ENCODE data around the gene ADGRG3. TPM values are rescaled to one million over a fixed set of nuclear protein-coding genes. Genes with fewer than 3 reads are reported as not detected.
"Not testable (repeated sequence)": the region's sequence is repeated elsewhere in the genome, so short reads cannot be mapped to it uniquely, and the experiment has no call there.

Gene ADGRG3
- total RNA-seq, 1 experiment from 2014 or later = 0.46 TPM

GRCh38 chr16:57711993-57712392 is 43.9 kb downstream of the ADGRG3 start:
- no peaks in the 10 kb centered on the region for H3K4me1 Mint-ChIP-seq
- H3K9me3 Mint-ChIP-seq = no peaks in the 10 kb centered on the region
- Histone ChIP-seq H3K18ac (ENCODE audit: insufficient read length, low read depth, low read length) (no peak overlapping the region), H3K4me1 (ENCODE audit: insufficient read depth, low read length) (no peaks in the 10 kb centered on the region), H2BK15ac (ENCODE audit: low read depth, low read length) (no peak overlapping the region), H3K79me2 (ENCODE audit: insufficient read depth, low read length) (no peaks in the 10 kb centered on the region), H2BK120ac (ENCODE audit: low read depth, low read length, poor library complexity, severe bottlenecking) (no peak overlapping the region), H3K27ac (ENCODE audit: insufficient read length, low read depth, low read length) (no peak overlapping the region), H2BK12ac (ENCODE audit: insufficient read length, low read depth, low read length) (no peak overlapping the region), H3K4ac (ENCODE audit: low read depth, low read length) (no peak overlapping the region), H4K91ac (ENCODE audit: insufficient read length, low read depth, low read length) (no peak overlapping the region), H3K14ac (ENCODE audit: insufficient read depth, low read length) (no peak overlapping the region), H2AFZ (ENCODE audit: low read length) (no peak overlapping the region), H3K23ac (ENCODE audit: insufficient read length, low read depth, low read length) (no peak overlapping the region), H3K9ac (ENCODE audit: extremely low read depth, insufficient read length, low read length) (no peak overlapping the region), H3K56ac (ENCODE audit: insufficient read length, low read depth, low read length) (no peak overlapping the region), H4K5ac (ENCODE audit: insufficient read length, low read depth, low read length) (no peak overlapping the region), H2BK20ac (ENCODE audit: low read depth, low read length, poor library complexity, severe bottlenecking) (no peak overlapping the region), H3K23me2 (ENCODE audit: insufficient read length, low read depth, low read length, poor library complexity, severe bottlenecking) (no peaks in the 10 kb centered on the region), H3K4me2 (ENCODE audit: insufficient read depth, insufficient read length, low read length) (no peak overlapping the region), H3K9me3 (ENCODE audit: control insufficient read depth, low read depth, low read length) (no peaks in the 10 kb centered on the region), H3K27me3 (ENCODE audit: insufficient read depth, low read length) (no peaks in the 10 kb centered on the region), H3K79me1 (ENCODE audit: insufficient read depth, low read depth, low read length, poor library complexity, severe bottlenecking) (no peaks in the 10 kb centered on the region), H3T11ph (ENCODE audit: low read length) (no peak overlapping the region), H4K8ac (replicated peaks; ENCODE audit: insufficient read length, low read depth, low read length) (no peak overlapping the region), H2BK5ac (ENCODE audit: insufficient read length, low read length) (no peak overlapping the region), H2AK5ac (ENCODE audit: insufficient read length, low read length) (no peak overlapping the region), H4K20me1 (ENCODE audit: control insufficient read depth, insufficient read depth, insufficient read length) (no peaks in the 10 kb centered on the region)
- TF ChIP-seq, protein P1, sequence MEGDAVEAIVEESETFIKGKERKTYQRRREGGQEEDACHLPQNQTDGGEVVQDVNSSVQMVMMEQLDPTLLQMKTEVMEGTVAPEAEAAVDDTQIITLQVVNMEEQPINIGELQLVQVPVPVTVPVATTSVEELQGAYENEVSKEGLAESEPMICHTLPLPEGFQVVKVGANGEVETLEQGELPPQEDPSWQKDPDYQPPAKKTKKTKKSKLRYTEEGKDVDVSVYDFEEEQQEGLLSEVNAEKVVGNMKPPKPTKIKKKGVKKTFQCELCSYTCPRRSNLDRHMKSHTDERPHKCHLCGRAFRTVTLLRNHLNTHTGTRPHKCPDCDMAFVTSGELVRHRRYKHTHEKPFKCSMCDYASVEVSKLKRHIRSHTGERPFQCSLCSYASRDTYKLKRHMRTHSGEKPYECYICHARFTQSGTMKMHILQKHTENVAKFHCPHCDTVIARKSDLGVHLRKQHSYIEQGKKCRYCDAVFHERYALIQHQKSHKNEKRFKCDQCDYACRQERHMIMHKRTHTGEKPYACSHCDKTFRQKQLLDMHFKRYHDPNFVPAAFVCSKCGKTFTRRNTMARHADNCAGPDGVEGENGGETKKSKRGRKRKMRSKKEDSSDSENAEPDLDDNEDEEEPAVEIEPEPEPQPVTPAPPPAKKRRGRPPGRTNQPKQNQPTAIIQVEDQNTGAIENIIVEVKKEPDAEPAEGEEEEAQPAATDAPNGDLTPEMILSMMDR (conservative IDR thresholded peaks at IDR 0.05) = no peak
- DNase-seq = no peak
- peaks cover 34% of the 10 kb centered on the region for H3K27me3 Mint-ChIP-seq (ENCODE audit: low read depth)
- no CpG with 5 or more reads among the region's 3 CpGs for WGBS (ENCODE audit: extremely low coverage, insufficient read length, low lambda C conversion rate)
- no peaks in the 10 kb centered on the region for H3K36me3 Mint-ChIP-seq (ENCODE audit: insufficient read depth in 1 of 3, low read depth in 3 of 3)
- H3K4me3 Mint-ChIP-seq = no peak overlapping the region
- no peak overlapping the region for H3K27ac Mint-ChIP-seq

GRCh38 chr16:57712569-57712968 is 44.5 kb downstream of the ADGRG3 start:
- H3T11ph ChIP-seq (ENCODE audit: low read length); H3K27ac ChIP-seq (ENCODE audit: insufficient read length, low read depth, low read length); H3K23ac ChIP-seq (ENCODE audit: insufficient read length, low read depth, low read length); H2AFZ ChIP-seq (ENCODE audit: low read length); H2BK5ac ChIP-seq (ENCODE audit: insufficient read length, low read length); H3K9me3 ChIP-seq (ENCODE audit: control insufficient read depth, low read depth, low read length); H2BK120ac ChIP-seq (ENCODE audit: low read depth, low read length, poor library complexity, severe bottlenecking); DNase-seq; H3K79me1 ChIP-seq (ENCODE audit: insufficient read depth, low read depth, low read length, poor library complexity, severe bottlenecking); H2BK20ac ChIP-seq (ENCODE audit: low read depth, low read length, poor library complexity, severe bottlenecking); H3K9me3 Mint-ChIP-seq; H2BK12ac ChIP-seq (ENCODE audit: insufficient read length, low read depth, low read length); H3K79me2 ChIP-seq (ENCODE audit: insufficient read depth, low read length); H3K27ac Mint-ChIP-seq; H3K36me3 Mint-ChIP-seq (ENCODE audit: insufficient read depth in 1 of 3, low read depth in 3 of 3); H3K4me1 Mint-ChIP-seq; H4K20me1 ChIP-seq (ENCODE audit: control insufficient read depth, insufficient read depth, insufficient read length); H3K9ac ChIP-seq (ENCODE audit: extremely low read depth, insufficient read length, low read length); H4K8ac ChIP-seq (replicated peaks; ENCODE audit: insufficient read length, low read depth, low read length); H4K91ac ChIP-seq (ENCODE audit: insufficient read length, low read depth, low read length); H3K4ac ChIP-seq (ENCODE audit: low read depth, low read length); H2BK15ac ChIP-seq (ENCODE audit: low read depth, low read length); H4K5ac ChIP-seq (ENCODE audit: insufficient read length, low read depth, low read length); H3K4me2 ChIP-seq (ENCODE audit: insufficient read depth, insufficient read length, low read length); H3K4me3 Mint-ChIP-seq; H3K27me3 ChIP-seq (ENCODE audit: insufficient read depth, low read length); H3K56ac ChIP-seq (ENCODE audit: insufficient read length, low read depth, low read length); H3K23me2 ChIP-seq (ENCODE audit: insufficient read length, low read depth, low read length, poor library complexity, severe bottlenecking); H3K4me1 ChIP-seq (ENCODE audit: insufficient read depth, low read length); H3K14ac ChIP-seq (ENCODE audit: insufficient read depth, low read length); H2AK5ac ChIP-seq (ENCODE audit: insufficient read length, low read length); H3K18ac ChIP-seq (ENCODE audit: insufficient read length, low read depth, low read length): not testable (repeated sequence)
- H3K27me3 Mint-ChIP-seq (ENCODE audit: low read depth) = peaks cover 28% of the 10 kb centered on the region
- no CpG with 5 or more reads among the region's 6 CpGs for WGBS (ENCODE audit: extremely low coverage, insufficient read length, low lambda C conversion rate)
